ENCODE measurements around the gene FRAT2.

FRAT2 gene

GRCh38 chr10:97314671-97315070 lies 19.9 kb downstream of the FRAT2 start:
- H3K36me3 ChIP-seq (ENCODE audit: insufficient read depth, low read length) = no peaks in the 10 kb centered on the region
- H3K9me2 ChIP-seq (replicated peaks; ENCODE audit: low read depth, low read length) = no peaks in the 10 kb centered on the region
- H3K79me2 ChIP-seq (ENCODE audit: insufficient read depth, low read length) = no peaks in the 10 kb centered on the region
- no peaks in the 10 kb centered on the region for H3F3A ChIP-seq (ENCODE audit: low read depth)
- no peak overlapping the region for H3K9ac ChIP-seq (ENCODE audit: low read depth, low read length, poor library complexity, severe bottlenecking)
- H3K4me1 ChIP-seq (ENCODE audit: insufficient read depth, low read length, poor library complexity, severe bottlenecking) = no peaks in the 10 kb centered on the region
- H4K20me1 ChIP-seq (ENCODE audit: insufficient read depth, low read length, poor library complexity, severe bottlenecking) = no peaks in the 10 kb centered on the region
- no peak overlapping the region for H3K4me2 ChIP-seq (ENCODE audit: low read depth, low read length, poor library complexity, severe bottlenecking)
- no peak overlapping the region for H2AFZ ChIP-seq (ENCODE audit: low read length)
- TF ChIP-seq, protein P1, sequence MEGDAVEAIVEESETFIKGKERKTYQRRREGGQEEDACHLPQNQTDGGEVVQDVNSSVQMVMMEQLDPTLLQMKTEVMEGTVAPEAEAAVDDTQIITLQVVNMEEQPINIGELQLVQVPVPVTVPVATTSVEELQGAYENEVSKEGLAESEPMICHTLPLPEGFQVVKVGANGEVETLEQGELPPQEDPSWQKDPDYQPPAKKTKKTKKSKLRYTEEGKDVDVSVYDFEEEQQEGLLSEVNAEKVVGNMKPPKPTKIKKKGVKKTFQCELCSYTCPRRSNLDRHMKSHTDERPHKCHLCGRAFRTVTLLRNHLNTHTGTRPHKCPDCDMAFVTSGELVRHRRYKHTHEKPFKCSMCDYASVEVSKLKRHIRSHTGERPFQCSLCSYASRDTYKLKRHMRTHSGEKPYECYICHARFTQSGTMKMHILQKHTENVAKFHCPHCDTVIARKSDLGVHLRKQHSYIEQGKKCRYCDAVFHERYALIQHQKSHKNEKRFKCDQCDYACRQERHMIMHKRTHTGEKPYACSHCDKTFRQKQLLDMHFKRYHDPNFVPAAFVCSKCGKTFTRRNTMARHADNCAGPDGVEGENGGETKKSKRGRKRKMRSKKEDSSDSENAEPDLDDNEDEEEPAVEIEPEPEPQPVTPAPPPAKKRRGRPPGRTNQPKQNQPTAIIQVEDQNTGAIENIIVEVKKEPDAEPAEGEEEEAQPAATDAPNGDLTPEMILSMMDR (conservative IDR thresholded peaks at IDR 0.05; ENCODE audit: low read length) = no peak
- TF ChIP-seq EZH2phosphoT487 (IDR thresholded peaks at IDR 0.05; ENCODE audit: borderline replicate concordance) = no peak
- H3K4me3 ChIP-seq (ENCODE audit: low read length, poor library complexity, severe bottlenecking) = no peak overlapping the region
- H3K27me3 ChIP-seq (ENCODE audit: insufficient read depth, low read length, poor library complexity, severe bottlenecking) = no peaks in the 10 kb centered on the region
- no peaks in the 10 kb centered on the region for H3K9me3 ChIP-seq (ENCODE audit: insufficient read depth, low read depth, low read length)

DNA sequence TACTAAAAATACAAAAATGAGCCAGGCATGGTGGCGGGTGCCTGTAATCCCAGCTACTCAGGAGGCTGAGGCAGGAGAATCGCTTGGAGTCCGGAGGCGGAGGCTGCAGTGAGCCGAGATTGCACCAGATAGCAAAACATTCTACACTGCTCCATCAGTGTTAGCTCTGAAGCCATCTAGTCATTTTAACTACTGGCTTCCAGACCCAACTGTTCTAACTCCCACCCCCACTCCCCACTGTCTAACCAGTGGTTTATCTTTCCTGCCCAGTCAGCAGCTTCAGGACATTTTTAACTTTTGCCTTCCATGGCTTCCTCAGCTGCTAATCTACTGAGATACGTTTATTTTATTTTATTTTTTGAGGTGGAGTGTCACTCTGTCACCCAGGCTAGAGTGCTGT lies 21.6 kb downstream of the FRAT2 start:
- Histone ChIP-seq H3K79me2 (ENCODE audit: insufficient read depth, low read length) (no peaks in the 10 kb centered on the region), H3K36me3 (ENCODE audit: insufficient read depth, low read length) (no peaks in the 10 kb centered on the region), H3K4me1 (ENCODE audit: insufficient read depth, low read length, poor library complexity, severe bottlenecking) (no peaks in the 10 kb centered on the region), H4K20me1 (ENCODE audit: insufficient read depth, low read length, poor library complexity, severe bottlenecking) (no peaks in the 10 kb centered on the region), H2AFZ (ENCODE audit: low read length) (no peak overlapping the region), H3K4me2 (ENCODE audit: low read depth, low read length, poor library complexity, severe bottlenecking) (no peak overlapping the region), H3K9me3 (ENCODE audit: insufficient read depth, low read depth, low read length) (no peaks in the 10 kb centered on the region), H3K9me2 (replicated peaks; ENCODE audit: low read depth, low read length) (no peaks in the 10 kb centered on the region), H3K4me3 (ENCODE audit: low read length, poor library complexity, severe bottlenecking) (no peak overlapping the region), H3F3A (ENCODE audit: low read depth) (no peaks in the 10 kb centered on the region), H3K9ac (ENCODE audit: low read depth, low read length, poor library complexity, severe bottlenecking) (no peak overlapping the region), H3K27me3 (ENCODE audit: insufficient read depth, low read length, poor library complexity, severe bottlenecking) (no peaks in the 10 kb centered on the region)
- no peak for TF ChIP-seq EZH2phosphoT487 (IDR thresholded peaks at IDR 0.05; ENCODE audit: borderline replicate concordance)
- TF ChIP-seq, protein P1 (conservative IDR thresholded peaks at IDR 0.05; ENCODE audit: low read length) = no peak

GRCh38 chr10:97311111-97311626 lies 23.4 kb downstream of the FRAT2 start:
- no peaks in the 10 kb centered on the region for H3K79me2 ChIP-seq (ENCODE audit: insufficient read depth, low read length)
- no peak overlapping the region for H3K4me3 ChIP-seq (ENCODE audit: low read length, poor library complexity, severe bottlenecking)
- no peak overlapping the region for H3K9ac ChIP-seq (ENCODE audit: low read depth, low read length, poor library complexity, severe bottlenecking)
- H3K9me2 ChIP-seq (replicated peaks; ENCODE audit: low read depth, low read length) = no peaks in the 10 kb centered on the region
- no peaks in the 10 kb centered on the region for H4K20me1 ChIP-seq (ENCODE audit: insufficient read depth, low read length, poor library complexity, severe bottlenecking)
- no peaks in the 10 kb centered on the region for H3F3A ChIP-seq (ENCODE audit: low read depth)
- H3K9me3 ChIP-seq (ENCODE audit: insufficient read depth, low read depth, low read length) = no peaks in the 10 kb centered on the region
- H3K4me1 ChIP-seq (ENCODE audit: insufficient read depth, low read length, poor library complexity, severe bottlenecking) = no peaks in the 10 kb centered on the region
- H3K36me3 ChIP-seq (ENCODE audit: insufficient read depth, low read length) = no peaks in the 10 kb centered on the region
- H3K4me2 ChIP-seq (ENCODE audit: low read depth, low read length, poor library complexity, severe bottlenecking) = no peak overlapping the region
- no peaks in the 10 kb centered on the region for H3K27me3 ChIP-seq (ENCODE audit: insufficient read depth, low read length, poor library complexity, severe bottlenecking)
- no peak for TF ChIP-seq EZH2phosphoT487 (IDR thresholded peaks at IDR 0.05; ENCODE audit: borderline replicate concordance)
- TF ChIP-seq, protein P1 (conservative IDR thresholded peaks at IDR 0.05; ENCODE audit: low read length) = no peak
- no peak overlapping the region for H2AFZ ChIP-seq (ENCODE audit: low read length)
